ENCODE results near the gene MST1.
A peak's percentile ranks its signal among the peaks of the same experiment; 100 is the strongest.

MST1 gene

DNA sequence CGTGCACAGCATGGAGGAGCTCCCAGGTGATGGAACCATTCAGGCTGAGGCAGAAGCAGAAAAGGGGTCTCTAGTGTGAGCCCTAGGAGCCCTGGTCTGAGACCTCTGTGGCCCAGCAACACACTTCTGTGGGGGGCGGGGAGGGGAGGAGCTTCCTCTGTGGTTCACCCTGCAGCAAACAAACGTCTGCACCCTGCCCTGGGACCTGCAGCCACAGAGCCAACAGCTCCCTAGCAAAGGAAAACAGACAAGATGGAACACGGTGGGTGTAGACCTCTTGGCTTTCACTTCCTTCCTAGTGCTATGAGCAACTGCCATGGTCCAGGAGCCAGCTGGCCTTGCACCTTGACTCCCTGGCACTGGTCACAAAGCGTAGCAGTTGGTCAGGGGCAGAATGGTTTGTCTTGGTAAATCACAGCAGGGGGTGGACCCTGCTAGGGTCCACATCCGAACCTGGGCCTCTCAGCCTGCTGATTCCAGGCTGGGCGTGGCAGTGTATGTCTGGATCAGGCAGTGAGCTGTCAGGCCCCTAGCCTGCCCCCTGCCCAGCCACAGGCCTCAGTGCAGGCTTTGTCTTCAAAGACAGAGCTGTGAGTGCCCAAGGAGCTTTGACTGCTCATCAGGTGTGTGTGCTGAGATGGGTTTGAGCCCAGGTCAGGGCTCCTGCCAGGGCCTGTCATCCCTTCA, 23.5 kb upstream of the MST1 start:
- Mint-ChIP-seq H3K4me3 (no peak overlapping the region), H3K9me3 (no peaks in the 10 kb centered on the region), H3K36me3 (ENCODE audit: low read depth) (peaks cover 4% of the 10 kb centered on the region), H3K4me1 (peaks cover 20% of the 10 kb centered on the region), H3K27me3 (ENCODE audit: low read depth, poor library complexity) (peaks cover 3% of the 10 kb centered on the region), H3K27ac (no peak overlapping the region)
- TF ChIP-seq, protein P1, sequence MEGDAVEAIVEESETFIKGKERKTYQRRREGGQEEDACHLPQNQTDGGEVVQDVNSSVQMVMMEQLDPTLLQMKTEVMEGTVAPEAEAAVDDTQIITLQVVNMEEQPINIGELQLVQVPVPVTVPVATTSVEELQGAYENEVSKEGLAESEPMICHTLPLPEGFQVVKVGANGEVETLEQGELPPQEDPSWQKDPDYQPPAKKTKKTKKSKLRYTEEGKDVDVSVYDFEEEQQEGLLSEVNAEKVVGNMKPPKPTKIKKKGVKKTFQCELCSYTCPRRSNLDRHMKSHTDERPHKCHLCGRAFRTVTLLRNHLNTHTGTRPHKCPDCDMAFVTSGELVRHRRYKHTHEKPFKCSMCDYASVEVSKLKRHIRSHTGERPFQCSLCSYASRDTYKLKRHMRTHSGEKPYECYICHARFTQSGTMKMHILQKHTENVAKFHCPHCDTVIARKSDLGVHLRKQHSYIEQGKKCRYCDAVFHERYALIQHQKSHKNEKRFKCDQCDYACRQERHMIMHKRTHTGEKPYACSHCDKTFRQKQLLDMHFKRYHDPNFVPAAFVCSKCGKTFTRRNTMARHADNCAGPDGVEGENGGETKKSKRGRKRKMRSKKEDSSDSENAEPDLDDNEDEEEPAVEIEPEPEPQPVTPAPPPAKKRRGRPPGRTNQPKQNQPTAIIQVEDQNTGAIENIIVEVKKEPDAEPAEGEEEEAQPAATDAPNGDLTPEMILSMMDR (IDR thresholded peaks at IDR 0.05) = no peak
- no peak for DNase-seq

GRCh38 chr3:49712166-49712565, 22.9 kb upstream of the MST1 start:
- Mint-ChIP-seq H3K4me3 (no peak overlapping the region), H3K27me3 (ENCODE audit: low read depth, poor library complexity) (peaks cover 3% of the 10 kb centered on the region), H3K4me1 (peaks cover 21% of the 10 kb centered on the region), H3K9me3 (no peaks in the 10 kb centered on the region), H3K27ac (peak overlapping the region; percentile 97), H3K36me3 (ENCODE audit: low read depth) (peaks cover 4% of the 10 kb centered on the region)
- DNase-seq = no peak
- TF ChIP-seq, protein P1 (IDR thresholded peaks at IDR 0.05) = no peak

DNA sequence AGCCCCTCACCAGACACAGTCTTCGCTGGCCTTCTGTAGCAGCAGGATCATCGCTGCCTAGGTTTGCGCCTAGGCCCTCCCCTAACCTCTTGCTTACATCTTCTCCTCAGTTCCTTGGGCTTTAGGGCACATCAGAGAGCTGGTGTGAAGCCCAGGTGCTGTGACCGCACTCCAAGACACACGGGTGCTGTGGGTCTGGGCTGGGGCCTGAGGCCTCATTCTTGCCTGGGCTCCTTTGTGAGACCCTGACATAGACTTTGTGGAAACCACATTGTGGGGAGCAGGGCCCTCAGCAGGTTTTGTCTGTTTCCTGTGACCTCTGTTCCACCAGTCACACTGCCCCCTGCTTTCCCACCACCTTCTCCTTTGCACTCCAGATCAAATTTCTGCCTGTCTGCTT, 22.2 kb upstream of the MST1 start:
- Mint-ChIP-seq H3K36me3 (ENCODE audit: low read depth) (peaks cover 4% of the 10 kb centered on the region), H3K4me1 (peaks cover 24% of the 10 kb centered on the region), H3K27ac (peak overlapping the region; percentile 97), H3K27me3 (ENCODE audit: low read depth, poor library complexity) (peaks cover 3% of the 10 kb centered on the region), H3K9me3 (no peaks in the 10 kb centered on the region), H3K4me3 (no peak overlapping the region)
- no peak for DNase-seq
- TF ChIP-seq, protein P1 (IDR thresholded peaks at IDR 0.05) = no peak

GRCh38 chr3:49709852-49710251, 20.6 kb upstream of the MST1 start:
- DNase-seq = no peak
- Mint-ChIP-seq H3K4me3 (no peak overlapping the region), H3K27me3 (ENCODE audit: low read depth, poor library complexity) (peaks cover 3% of the 10 kb centered on the region), H3K27ac (no peak overlapping the region), H3K4me1 (peaks cover 24% of the 10 kb centered on the region), H3K36me3 (ENCODE audit: low read depth) (peaks cover 4% of the 10 kb centered on the region), H3K9me3 (no peaks in the 10 kb centered on the region)
- TF ChIP-seq, protein P1 (IDR thresholded peaks at IDR 0.05) = no peak

- Mint-ChIP-seq H3K27me3 (ENCODE audit: low read depth, poor library complexity) (peaks cover 3% of the 10 kb centered on the region), H3K9me3 (no peaks in the 10 kb centered on the region), H3K4me3 (no peak overlapping the region), H3K36me3 (ENCODE audit: low read depth) (peaks cover 4% of the 10 kb centered on the region), H3K4me1 (peaks cover 22% of the 10 kb centered on the region), H3K27ac (peak overlapping the region; percentile 45)
- no peak for DNase-seq
- TF ChIP-seq, protein P1 (IDR thresholded peaks at IDR 0.05) = no peak
Measured at GRCh38 chr3:49707113-49707480, 17.8 kb upstream of the MST1 start.

DNA sequence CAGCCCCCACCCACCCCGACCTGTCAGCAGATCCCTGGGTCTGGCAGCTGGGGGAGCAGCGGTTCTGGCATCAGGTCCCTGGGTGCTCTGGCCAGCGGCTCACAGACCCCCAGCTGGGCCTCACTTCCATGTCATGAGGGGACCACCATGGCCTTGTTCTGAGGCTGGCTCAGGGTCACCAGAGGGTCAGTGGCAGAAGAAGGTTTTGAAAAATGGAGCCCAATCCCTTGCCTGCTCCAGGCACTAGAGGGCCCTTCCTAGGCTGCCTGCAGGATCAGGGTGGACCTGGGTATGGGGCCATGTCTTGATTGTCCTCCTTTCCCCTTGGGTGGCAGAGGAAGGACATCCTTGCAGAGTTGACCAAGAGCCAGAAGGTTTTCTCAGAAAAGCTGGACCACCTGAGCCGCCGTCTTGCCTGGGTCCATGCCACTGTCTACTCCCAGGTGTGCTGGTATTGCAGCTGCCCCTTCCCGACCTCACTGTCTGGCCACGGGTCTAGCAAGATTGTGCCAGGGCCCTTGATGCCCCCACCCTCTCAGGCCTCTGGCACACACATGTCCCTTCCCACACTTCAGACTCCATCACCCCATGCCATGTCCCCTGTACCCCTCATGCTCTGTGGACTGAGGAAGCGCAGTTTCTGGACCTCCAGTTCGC, 17.3 kb upstream of the MST1 start:
- TF ChIP-seq, protein P1 (IDR thresholded peaks at IDR 0.05) = no peak
- H3K27ac Mint-ChIP-seq = peak overlapping the region; percentile 45
- peaks cover 4% of the 10 kb centered on the region for H3K36me3 Mint-ChIP-seq (ENCODE audit: low read depth)
- H3K4me3 Mint-ChIP-seq = no peak overlapping the region
- DNase-seq = no peak
- H3K9me3 Mint-ChIP-seq = no peaks in the 10 kb centered on the region
- H3K4me1 Mint-ChIP-seq = peaks cover 17% of the 10 kb centered on the region
- no peaks in the 10 kb centered on the region for H3K27me3 Mint-ChIP-seq (ENCODE audit: low read depth, poor library complexity)
